GM12801 (cell line): ENCODE data around the gene EBF3.

Experiments used
- CTCF ChIP-seq: IDR thresholded peaks from one replicate; pipeline ENCODE4 v1.5.1; 2011; ENCODE audit warnings: control low read depth; ENCODE audit not compliant: insufficient read length; ENCODE audit errors: extremely low read depth

The EBF3 gene

GRCh38 chr10:129896860-129897200 is 67.2 kb downstream of the EBF3 start:
- no peak for TF ChIP-seq CTCF

- TF ChIP-seq CTCF, result no peak
Observed at GRCh38 chr10:129896136-129896859, 67.8 kb downstream of the EBF3 start.

DNA sequence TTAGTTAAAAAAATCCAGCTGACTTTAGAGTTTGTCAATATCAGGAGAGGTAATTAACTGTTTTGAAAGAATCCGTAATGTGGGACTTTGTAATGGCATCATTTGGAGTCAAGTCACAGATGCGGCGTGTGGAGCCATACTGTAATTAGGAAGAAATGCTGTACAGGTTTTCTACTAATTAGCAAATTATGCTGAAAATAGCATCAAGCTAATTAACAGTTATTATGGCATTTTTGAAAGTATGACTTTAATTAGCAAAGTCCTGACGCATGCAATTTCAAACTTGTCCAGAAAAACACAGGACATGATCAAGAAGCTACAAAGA is 68.3 kb downstream of the EBF3 start:
- TF ChIP-seq CTCF, result no peak

DNA sequence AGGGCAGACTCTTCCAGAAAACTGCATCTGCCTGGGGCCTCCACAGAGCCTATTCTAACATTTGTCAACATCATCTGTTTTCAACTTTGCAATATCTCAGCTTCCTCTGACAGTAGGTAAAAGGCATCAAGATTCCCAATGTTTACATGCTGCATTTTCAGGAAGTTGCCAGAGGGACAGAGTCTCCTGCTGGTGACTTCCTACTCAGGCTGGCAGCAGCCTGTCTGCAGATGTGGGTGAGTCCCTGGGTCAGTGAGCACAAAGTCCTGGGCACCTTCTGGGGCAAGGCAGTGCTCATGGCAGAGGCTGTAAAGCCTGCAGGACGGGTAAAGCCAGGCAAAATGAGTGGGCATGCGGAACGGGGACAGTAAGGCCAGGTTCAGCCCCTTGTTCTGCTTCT is 69.4 kb downstream of the EBF3 start:
- no peak for TF ChIP-seq CTCF

- TF ChIP-seq CTCF, result no peak
Observed at GRCh38 chr10:129893104-129894089, 70.7 kb downstream of the EBF3 start.

GRCh38 chr10:129892548-129893052 is 71.5 kb downstream of the EBF3 start:
- no peak for TF ChIP-seq CTCF

DNA sequence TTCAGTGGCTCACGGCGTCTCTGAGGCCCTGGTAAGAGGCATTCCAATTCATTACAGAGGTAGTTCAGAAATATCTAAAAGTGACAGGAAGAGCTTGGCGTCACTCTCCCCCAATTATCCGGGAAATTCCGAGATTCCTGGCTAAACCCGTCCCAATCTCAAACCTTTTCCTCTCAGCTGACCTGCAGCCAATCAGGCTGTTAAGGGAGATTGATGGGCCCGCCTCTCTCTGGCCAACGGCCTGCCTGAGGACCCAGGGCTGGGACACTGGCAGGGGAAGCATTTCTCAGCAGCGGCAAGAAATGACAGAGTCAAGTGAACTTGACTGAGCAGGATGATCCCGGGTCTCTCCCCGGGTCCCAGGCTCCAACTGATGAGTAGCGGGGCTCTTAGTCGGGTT is 72.3 kb downstream of the EBF3 start:
- no peak for TF ChIP-seq CTCF
